ENCODE measurements around the gene SLC6A19.

Gene SLC6A19

GRCh38 chr5:1186351-1187233 is 14.8 kb upstream of the SLC6A19 start:
- POLR2A ChIA-PET: no interaction called here
- no peak for TF ChIP-seq CTCF (IDR thresholded peaks at IDR 0.05; ENCODE audit: control extremely low read depth, extremely low read depth, low read depth, missing control alignments)
- CTCF ChIA-PET: no interaction called here
- DNase-seq (ENCODE audit: extremely low spot score): no peak

GRCh38 chr5:1187234-1187949 is 14.0 kb upstream of the SLC6A19 start:
- POLR2A ChIA-PET: no interaction called here
- CTCF ChIA-PET: no interaction called here

GRCh38 chr5:1187950-1188334 is 13.5 kb upstream of the SLC6A19 start:
- no peak for DNase-seq (ENCODE audit: extremely low spot score)
- POLR2A ChIA-PET: no interaction called here
- CTCF ChIA-PET: no interaction called here
- no peak for TF ChIP-seq CTCF (IDR thresholded peaks at IDR 0.05; ENCODE audit: control extremely low read depth, extremely low read depth, low read depth, missing control alignments)

More at GRCh38 chr5:1187234-1187949, 14.0 kb upstream of the SLC6A19 start:
- DNase-seq (ENCODE audit: extremely low spot score): no peak
- TF ChIP-seq CTCF (IDR thresholded peaks at IDR 0.05; ENCODE audit: control extremely low read depth, extremely low read depth, low read depth, missing control alignments): no peak

- ChIA-PET CTCF (no interaction called here), POLR2A (no interaction called here)
- no peak for DNase-seq (ENCODE audit: extremely low spot score)
- no peak for TF ChIP-seq CTCF (IDR thresholded peaks at IDR 0.05; ENCODE audit: control extremely low read depth, extremely low read depth, low read depth, missing control alignments)
Observed at GRCh38 chr5:1188464-1188863, 12.9 kb upstream of the SLC6A19 start.

- TF ChIP-seq CTCF (IDR thresholded peaks at IDR 0.05; ENCODE audit: control extremely low read depth, extremely low read depth, low read depth, missing control alignments): no peak
- ChIA-PET CTCF (no interaction called here), POLR2A (no interaction called here)
Observed at GRCh38 chr5:1189269-1189668, 12.1 kb upstream of the SLC6A19 start.

GRCh38 chr5:1190278-1190677 is 11.1 kb upstream of the SLC6A19 start:
- ChIA-PET CTCF (interaction anchor here (1.0 kb wide), 1 partner anchor 23 kb away, joined by 4 read pairs; no protein-coding TSS in a partner anchor), POLR2A (no interaction called here)
- DNase-seq (ENCODE audit: extremely low spot score): no peak
- TF ChIP-seq CTCF (IDR thresholded peaks at IDR 0.05; ENCODE audit: control extremely low read depth, extremely low read depth, low read depth, missing control alignments): no peak

More at GRCh38 chr5:1189269-1189668, 12.1 kb upstream of the SLC6A19 start:
- DNase-seq (ENCODE audit: extremely low spot score): no peak
